NCI-H446 treated with DMSO at 0.1 percent for 48 hours (cell line): ENCODE measurements around the gene PRX.
"Not testable (repeated sequence)": the region's sequence is repeated elsewhere in the genome, so short reads cannot be mapped to it uniquely, and the experiment has no call there.

ENCODE experiments used
- DNase-seq: peaks from one replicate; lab custom pipeline; 2025; lab: John Stamatoyannopoulos, UW

The PRX gene

DNA sequence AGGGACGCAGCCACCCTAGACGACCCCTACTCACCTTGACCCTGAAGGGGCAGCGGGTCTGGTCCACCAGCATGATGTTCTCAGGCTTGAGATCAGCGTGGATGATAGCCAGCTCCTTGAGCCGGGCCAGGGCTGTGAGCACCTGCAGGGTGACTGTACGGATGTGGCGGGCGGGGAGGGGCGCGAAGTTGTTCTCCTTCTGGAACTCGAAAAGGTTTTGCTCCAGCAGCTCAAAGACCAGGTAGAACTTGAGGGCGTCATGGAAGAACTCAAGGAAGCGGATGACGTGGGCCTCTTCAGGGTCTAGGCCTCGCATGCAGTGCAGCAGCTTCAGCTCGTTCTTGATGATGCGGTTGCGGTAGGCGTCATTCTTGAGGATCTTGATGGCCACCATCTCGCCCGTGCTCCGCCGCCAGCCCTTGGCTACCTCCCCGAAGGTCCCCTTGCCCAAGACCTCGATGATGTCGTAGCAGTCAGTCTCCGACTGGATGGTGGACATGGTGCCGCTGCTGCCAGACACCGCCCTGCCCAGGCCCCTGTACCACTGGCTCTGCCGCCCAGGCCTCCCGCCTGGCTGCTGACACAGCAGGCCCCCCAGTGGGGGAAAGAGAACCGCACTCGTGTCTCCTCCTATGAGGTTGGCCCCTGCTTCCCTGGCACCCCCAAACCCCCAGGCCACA, 23.6 kb downstream of the PRX start:
- no peak for DNase-seq

DNA sequence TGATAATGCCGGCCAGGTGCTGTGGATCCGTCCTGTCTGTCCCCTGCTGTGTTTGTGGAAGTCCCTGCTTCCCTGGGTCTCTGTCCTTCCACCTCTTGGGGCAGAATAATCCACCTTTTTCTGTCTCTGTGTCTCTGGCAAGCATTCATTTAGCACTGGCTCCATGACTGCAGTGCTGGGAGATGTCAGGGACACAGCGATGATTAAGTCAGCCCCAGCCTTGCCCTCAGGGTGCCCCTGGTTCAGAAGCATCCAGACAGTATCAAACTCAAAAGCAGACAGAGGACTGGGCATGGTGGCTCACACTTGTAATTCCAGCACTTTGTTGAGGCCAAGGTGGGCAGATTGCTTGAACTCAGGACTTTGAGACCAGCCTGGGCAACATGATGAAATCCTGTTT, 24.7 kb downstream of the PRX start:
- DNase-seq: no peak

DNA sequence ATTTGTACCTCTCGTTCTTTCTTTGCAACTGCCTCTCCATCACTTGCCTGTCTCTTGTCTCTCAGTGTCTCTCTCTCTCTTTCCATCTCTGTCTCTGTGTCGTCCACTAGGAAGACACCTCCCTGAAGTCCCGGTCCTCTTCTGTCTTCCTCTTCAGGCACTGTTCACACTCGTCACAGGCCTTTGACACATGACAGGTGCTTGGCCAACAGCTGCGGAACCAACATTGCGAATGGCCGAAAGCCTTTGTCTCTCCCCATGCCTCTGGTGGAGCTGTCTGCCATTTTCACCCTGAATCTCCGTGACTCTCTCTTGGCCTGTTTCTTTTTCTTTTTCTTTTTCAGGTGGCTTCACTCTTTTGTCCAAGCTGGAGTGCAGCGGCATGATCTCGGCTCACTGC, 26.0 kb downstream of the PRX start:
- DNase-seq: no peak

DNA sequence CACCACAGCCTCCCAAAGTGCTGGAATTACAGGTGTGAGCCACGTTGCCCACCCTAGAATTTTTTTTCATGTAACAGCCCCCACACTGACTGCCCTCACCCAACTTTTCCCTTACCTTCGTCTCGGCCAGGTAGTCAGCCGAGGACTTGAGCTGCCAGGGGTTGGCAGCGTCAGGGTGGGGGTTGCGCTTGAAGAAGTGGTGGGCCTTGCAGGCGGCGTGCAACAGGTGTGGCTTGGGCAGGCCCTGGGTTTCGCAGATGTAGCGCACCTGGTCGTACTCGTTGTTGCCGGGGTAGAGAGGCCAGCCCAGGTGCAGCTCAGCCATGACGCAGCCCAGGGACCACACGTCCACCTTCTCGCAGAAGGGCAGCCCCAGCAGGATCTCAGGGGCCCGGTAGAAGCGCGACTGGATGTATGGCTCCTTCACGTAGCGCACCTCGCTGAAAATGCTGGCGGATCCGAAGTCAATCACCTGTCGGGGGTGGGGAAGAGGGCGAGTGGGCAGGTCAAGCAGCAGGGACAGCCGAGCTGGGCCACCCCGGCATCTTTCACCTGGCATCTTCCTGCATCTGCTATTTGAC, 29.4 kb downstream of the PRX start:
- DNase-seq: no peak

DNA sequence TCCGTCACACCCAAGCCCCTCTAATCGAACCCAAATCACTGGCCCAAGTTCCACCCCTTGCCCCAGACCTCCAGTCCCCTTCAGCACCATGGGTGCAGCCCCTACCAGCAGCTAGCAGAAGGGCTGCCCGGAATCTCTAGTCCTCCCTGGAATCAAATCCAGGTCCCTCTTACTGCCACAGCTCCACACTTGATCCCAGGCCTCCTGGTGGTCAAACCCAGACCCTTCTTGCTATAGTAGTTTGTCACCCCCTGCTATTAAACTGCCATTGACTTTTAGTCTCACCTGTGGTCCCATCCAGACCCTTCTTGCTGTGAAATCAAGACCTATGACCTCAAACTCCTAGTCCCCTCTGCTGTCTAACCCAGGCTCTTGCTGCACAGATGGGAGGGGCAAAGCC, 31.9 kb downstream of the PRX start:
- DNase-seq: no peak

DNA sequence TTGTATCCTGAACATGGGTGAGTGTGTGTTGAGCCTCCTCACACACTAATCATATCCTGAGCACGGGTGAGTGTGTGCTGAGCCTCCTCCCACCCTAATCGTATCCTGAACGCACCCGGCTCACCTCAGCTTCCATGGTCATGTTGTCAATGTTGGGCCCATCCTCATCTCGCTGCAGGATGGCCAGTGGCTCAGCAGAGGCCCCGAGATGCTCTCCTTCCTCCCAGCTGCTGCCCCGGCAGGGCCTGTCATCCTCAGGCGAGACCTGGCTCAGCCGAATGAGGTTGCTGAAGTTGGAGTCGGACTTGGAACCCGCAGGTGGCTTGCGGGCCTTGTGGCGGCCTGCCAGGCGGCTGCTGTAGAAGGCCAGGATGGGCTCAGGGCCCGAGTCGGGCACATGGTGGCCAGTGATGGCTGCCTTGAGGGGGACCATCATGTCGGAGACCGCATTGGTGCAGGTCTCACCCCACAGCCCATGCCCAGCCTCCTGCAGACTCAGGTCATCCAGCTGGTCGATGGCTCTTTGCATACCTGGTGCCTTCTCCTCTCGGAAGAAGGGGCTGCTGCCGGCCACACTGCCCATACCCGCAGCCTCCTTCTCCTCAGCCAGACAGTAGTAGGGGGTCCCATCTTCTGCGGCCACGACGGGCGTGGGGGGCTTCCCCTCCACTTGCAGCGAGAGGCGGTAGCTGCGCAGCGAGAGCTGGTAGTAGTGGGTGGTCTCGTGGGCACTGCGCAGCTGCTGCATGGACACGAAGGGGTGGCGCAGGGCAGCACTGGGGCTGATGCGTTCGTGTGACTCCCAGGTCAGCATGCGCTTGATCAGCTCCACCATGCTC, 32.8 kb downstream of the PRX start:
- DNase-seq: no peak

DNA sequence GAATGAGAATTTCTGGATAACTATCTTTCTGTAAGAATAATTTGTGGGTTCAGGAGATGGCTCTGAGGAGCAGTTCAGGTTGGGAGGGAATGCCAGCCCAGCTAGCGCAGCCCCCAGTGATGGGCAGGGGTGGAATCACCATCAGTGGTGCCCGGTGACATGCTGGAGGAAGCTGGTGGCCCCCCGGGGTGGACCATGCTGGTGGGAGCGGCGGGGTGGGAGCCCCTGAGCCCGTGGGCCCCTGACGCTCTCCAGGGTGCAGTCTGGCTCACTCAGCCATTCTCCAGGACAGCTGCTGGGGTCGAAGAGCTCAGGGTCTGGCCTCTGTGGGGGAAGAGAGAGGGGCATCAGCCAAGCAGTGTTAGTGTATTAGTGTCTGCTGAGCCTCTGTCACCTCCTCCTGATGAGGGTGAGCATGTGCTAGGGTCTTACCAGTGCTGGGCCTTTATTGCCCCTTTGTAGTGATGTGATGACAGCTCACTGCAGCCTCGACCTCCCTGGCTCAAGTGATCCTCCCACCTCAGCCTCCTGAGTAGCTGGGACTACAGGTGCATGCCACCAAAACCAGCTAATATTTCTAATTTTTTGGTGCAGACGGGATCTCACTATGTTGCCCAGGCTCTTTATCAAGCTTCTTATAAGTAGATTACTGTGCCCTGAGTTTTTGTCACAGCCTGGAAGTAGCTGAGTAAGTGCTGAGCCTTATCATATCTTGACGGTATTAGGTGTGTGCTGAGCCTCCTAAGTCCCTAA, 33.6 kb downstream of the PRX start:
- no peak for DNase-seq

DNA sequence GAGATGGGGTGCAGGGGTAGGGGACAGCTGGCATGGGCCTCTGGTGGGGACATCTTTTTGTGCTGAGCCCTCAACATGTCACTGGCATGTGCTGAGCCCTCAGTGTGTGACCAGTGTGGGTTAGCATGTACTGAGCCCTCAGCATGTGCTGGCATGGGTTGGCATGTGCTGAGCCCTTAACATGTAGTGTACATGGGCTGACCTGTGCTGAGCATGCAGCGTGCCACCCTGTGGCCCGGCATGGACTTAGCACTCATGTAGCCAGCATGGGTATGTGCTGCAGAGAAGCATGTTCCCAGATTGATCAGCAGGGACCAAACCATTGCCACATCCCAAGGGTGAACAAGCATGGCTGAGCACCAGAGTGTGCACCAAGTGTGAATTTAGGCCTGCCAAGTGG, 34.7 kb downstream of the PRX start:
- no peak for DNase-seq

DNA sequence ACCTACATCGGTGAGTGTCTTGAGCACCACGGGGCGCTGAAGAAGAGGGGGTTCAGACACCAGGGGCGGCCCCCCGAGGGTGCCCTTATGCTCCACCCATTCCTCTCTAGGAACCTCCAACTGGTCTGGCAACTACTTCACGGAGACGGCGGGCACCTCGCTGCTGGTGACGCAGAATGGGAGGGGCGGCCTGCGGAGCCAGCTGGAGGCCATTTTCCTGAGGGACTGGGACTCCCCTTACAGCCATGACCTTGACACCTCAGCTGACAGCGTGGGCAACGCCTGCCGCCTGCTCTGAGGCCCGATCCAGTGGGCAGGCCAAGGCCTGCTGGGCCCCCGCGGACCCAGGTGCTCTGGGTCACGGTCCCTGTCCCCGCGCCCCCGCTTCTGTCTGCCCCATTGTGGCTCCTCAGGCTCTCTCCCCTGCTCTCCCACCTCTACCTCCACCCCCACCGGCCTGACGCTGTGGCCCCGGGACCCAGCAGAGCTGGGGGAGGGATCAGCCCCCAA, 35.2 kb downstream of the PRX start:
- DNase-seq: no peak

DNA sequence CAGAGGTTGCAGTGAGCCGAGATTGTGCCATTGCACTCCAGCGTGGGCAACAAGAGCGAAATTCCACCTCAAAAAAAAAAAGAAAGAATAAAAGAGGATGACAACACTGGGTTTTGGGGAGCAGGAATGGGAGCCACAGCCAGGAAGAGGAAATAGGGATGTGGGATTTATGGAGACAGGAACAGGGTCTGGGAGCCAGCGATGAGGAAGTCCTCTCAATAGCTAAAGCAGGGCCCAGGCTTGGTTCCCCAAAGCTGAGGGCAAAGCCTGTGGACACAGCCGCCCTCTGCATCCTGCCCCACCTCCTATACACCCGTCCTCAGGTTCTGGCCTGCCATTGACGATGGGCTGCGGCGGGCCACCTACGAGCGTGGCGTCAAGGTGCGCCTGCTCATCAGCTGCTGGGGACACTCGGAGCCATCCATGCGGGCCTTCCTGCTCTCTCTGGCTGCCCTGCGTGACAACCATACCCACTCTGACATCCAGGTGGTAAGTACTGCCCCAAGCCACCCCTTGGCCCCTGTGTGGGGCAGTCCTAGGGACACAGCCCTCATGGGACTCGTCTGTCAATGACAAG, 36.8 kb downstream of the PRX start:
- DNase-seq: no peak

DNA sequence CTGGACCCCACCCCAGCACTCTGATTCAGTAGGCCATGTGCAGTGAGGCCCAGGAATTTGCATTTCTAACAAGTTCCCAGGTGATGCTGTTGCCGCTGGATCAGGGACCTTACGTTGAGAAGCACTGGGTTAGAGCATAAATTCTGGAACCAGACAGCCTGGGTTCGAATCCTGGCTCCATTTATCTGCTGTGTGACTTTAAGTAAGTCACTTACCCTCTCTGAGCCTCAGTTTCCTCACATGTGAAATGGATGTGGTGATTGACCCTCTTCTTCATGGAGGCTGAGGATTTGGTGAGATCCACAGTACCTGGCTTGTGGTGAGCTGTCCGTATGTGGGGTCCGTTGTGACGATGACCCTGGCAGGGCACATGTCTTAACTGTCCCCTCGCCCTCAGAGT, 39.1 kb downstream of the PRX start:
- DNase-seq: no peak

DNA sequence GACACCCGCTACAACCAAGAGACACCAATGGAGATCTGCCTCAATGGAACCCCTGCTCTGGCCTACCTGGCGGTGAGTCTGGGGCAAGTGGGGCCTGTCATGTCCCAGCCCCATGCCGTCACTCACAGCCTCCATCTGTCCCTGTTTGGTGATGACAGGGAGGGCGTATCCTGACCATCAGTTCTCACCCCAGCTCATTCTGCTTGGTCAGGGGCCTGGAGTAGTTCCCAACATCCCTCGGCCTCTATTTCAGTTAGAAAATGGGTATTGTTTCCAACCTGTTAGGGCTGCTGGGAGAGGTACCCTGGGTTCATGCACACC, 41.4 kb downstream of the PRX start:
- no peak for DNase-seq

DNA sequence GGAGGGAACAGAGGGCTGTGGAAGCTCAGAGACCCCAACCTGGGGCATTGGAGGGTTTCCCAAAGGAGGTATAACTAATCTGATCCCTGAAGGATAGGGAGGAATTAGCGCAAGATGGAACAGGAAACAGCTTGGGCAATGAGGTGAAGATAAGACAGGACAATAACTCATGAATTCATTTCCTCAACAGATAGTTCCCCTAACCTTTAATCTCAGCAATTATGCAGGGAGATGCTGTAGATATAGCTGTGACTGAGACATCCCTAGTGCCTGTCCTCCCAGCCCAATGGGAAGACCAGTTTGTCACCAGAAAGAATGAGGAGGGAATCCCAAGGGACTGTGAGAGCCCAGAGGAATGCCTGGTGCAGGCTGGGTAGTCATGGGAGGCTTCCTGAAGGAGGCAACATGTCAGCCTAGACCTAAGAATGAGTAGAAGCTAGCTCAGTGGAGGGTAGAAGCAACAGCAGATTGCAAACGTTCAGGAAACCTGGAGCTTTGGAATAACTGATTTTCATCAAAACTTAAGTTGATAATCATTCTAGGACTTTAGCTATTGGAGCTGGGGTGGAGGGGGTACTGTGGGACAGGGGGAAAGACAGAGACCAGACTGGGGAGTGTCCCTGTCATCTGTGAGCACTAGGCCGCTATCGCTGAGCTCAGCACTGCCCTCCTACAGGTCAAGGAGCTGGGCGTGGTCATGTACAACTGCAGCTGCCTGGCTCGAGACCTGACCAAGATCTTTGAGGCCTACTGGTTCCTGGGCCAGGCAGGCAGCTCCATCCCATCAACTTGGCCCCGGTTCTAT, 42.0 kb downstream of the PRX start:
- DNase-seq: no peak

DNA sequence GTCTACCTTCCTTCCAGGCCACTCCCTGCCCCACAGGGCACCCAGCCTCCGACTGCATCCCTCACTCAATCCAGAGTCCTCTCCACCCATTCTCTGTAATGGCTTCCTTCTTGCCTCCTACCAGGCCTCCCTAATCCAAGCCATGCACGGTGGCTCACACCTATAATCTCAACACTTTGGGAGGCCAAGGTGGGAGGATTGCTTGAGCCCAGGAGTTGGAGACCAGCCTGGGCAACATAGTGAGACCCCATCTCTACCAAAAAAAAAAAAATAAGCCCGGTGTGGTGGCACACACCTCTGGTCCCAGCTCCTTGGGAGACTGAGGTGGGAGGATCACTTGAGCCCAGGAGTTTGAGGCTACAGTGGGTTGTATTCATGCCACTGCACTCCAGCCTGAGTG, 42.9 kb downstream of the PRX start:
- not testable (repeated sequence) for DNase-seq

DNA sequence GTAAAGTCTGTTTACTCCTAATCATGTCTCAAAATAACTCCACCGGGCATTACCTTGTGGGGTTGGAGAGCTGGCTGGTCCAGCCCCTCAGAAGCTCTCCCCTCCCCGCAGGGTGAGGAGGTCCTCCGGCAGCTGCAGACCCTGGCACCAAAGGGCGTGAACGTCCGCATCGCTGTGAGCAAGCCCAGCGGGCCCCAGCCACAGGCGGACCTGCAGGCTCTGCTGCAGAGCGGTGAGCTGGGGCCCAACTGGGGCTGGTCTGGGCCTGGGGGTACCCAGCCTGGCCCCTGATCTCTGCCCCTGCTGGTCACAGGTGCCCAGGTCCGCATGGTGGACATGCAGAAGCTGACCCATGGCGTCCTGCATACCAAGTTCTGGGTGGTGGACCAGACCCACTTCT, 43.4 kb downstream of the PRX start:
- DNase-seq: no peak

DNA sequence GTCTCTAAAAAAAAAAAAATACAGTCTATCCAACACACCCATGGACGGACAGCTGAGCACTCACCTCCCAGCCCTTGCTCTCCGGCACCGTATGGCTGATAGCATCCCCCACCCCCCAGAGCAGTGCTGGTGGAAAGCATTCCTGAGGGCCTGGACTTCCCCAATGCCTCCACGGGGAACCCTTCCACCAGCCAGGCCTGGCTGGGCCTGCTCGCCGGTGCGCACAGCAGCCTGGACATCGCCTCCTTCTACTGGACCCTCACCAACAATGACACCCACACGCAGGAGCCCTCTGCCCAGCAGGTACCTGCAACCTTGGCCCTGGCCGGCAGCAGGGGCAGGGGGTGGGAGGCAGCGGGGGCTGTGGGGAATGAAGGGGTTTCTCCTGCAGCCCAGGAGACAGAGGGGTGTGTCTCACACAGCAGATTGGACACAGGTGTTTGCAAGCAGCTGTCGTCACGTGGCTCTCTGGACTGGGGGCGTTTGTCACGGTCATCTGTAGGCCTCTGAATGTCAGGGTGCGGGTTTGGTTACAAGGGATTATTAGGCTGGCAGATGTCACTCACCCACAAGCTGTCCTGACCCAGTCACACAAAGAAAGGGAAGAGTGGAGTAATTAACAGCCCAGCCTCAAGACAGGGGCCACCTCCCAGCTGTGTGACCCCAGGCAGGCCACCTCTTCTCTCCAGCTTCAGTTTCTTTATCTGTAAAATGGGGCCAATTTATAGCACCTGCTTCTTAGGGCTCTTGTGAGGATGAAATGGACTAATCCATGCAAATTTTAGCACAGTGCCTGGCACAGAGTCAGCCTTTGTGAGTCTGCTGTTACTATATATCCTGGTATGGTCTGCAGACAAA, 45.4 kb downstream of the PRX start:
- DNase-seq: no peak

DNA sequence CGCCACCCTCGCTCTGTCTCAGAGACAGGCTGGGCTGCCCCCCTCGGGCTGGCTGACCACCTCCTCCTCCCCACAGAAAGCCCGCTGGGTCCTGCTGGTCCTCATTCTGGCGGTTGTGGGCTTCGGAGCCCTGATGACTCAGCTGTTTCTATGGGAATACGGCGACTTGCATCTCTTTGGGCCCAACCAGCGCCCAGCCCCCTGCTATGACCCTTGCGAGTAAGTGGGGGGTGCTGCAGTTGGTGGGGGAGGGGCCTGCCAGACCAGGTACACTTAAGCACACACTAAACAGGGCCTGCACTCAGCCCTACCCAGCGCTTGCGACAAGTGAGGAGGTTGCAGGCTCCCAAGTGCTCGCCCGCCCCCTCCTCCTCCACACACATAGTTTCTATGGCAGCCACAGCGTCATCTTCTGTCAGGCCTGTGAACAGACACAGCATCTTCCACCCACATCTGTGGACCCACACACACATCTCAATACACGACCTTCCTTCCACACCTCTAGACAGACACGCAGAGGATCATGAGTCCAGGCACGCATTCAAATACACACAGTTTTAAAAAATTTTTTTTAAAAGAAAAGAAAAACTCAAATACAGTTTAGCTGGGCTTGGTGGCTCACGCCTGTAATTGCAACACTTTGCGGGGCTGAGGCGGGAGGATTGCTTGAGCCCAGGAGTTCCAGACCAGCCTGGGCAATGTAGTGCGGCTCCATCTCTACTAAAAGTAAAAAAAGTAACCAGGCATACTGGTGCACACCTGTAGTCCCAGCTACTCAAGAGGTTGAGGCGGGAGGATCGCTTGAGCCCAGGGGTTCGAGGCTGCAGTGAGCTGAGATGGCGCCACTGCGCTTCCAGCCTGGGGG, 46.2 kb downstream of the PRX start:
- no peak for DNase-seq

DNA sequence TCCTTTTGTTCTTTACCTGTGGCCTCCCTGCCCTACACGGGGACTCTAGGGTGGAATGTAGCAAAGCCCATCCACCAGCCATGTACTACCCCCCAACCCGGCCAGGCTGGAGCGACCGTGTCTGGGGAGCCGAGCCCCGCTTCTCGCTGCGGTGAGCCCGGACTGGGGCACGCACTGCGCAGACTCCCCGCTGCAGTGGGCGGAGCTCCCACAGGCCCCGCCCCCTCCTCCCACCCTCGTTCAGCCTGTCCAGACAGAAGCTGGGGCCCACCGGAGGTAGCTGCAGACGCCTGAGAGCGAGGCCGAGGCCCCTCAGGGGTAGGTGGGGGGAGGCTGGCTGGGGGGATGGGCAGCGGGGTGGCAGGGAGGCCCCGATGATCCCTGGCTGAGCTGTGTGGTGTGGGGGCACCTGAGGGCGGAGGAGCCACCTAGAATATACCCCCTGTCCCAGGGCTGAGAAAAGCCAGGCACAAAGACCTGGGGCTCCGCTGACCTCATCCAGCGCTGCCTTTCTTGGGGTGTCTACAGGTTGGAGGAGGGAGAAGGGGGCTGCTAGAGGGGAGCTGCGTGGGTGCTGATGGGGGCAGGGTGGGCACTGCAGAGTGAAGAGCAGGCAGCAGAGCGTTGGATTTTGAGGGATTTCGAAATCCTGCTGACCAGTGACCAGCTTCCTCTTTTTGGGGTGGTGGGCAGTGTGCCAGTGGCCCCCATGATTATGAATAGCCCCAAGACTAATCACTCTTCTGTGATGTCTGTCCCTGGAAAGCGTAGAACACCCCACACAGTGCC, 47.4 kb downstream of the PRX start:
- DNase-seq: no peak

DNA sequence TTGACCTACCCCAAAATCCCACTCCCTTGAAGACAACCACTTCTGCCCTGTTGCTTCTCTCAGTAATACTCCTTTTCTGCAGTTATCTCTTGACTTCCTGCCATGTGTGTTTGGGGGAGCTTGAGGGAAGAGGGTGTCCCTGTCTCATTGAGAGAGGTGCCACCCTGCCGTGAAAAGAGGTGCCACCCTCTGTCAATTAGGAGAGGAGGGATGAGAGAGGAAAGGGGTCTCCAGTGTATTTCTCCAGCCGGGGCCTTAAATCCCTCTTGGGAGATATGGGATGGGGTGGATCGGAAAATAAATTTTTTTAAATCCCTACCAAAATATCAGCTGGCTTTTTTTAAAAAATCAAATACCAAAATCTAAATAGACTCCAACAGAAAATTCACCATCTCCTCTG, 48.2 kb downstream of the PRX start:
- DNase-seq: no peak
